IMR-90 (cell line): ENCODE measurements around the gene DNM2. TPM values are rescaled to one million over a fixed set of nuclear protein-coding genes. Genes with fewer than 3 reads are reported as not detected.

ENCODE experiments used
- ATAC-seq: fragments of 200-7000 bp; cut with Tn5 transposase; 2 replicates; pipeline ENCODE4 v1.9.1; 2020; ENCODE audit warnings: low read depth, mild to moderate bottlenecking, moderate library complexity
- BruUV-seq: library from RNA; stranded (reverse); fragments of 400-500 nt; replicated peaks from 2 replicates; lab custom pipeline; 2021; lab: Mats Ljungman, UMichigan
- CTCF ChIA-PET: fragments of 300-600 bp; formaldehyde crosslinking; extraction: SDS; loops from one replicate; lab custom pipeline; 2021; ENCODE audit warnings: antibody characterized with exemption; lab: Yijun Ruan, JAX
- POLR2A ChIA-PET: fragments of 300-600 bp; sonication (Branson Sonifier 250); formaldehyde crosslinking; loops from one replicate; lab custom pipeline; 2022; ENCODE audit warnings: antibody characterized with exemption; ENCODE audit not compliant: unreplicated experiment; lab: Charles Lee
- DNase-seq: peaks from one replicate; pipeline ENCODE4 v3.0.0; 2013
- H2AFZ ChIP-seq: replicated peaks from 2 replicates; pipeline ENCODE3; 2013; ENCODE audit warnings: low read length, mild to moderate bottlenecking; ENCODE audit not compliant: poor library complexity
- H2AK5ac ChIP-seq: 2 replicates; pipeline ENCODE4 v1.6.1; 2013; ENCODE audit warnings: low read depth, low read length, inconsistent platforms
- H2AK9ac ChIP-seq: replicated peaks from 2 replicates; pipeline ENCODE3; 2013; ENCODE audit warnings: mild to moderate bottlenecking, low read depth, low read length, moderate library complexity; ENCODE audit not compliant: poor library complexity
- H2BK120ac ChIP-seq: 2 replicates; pipeline ENCODE4 v1.6.1; 2013; ENCODE audit warnings: low read depth, low read length, inconsistent platforms
- H2BK15ac ChIP-seq: 3 replicates; pipeline ENCODE4 v1.6.1; 2013; ENCODE audit warnings: low read depth, low read length, inconsistent platforms
- H2BK20ac ChIP-seq: 2 replicates; pipeline ENCODE4 v1.6.1; 2013; ENCODE audit warnings: low read depth, mild to moderate bottlenecking, inconsistent platforms, low read length, moderate library complexity
- H2BK5ac ChIP-seq: 2 replicates; pipeline ENCODE4 v1.6.1; 2013; ENCODE audit warnings: mild to moderate bottlenecking, low read depth, low read length, inconsistent platforms; ENCODE audit not compliant: poor library complexity, severe bottlenecking
- H3K14ac ChIP-seq: replicated peaks from 2 replicates; pipeline ENCODE4 v1.6.1; 2013; ENCODE audit warnings: low read depth, low read length, inconsistent platforms
- H3K18ac ChIP-seq: 2 replicates; pipeline ENCODE4 v1.6.1; 2013; ENCODE audit warnings: low read depth, low read length, control low read depth
- H3K23ac ChIP-seq: 2 replicates; pipeline ENCODE4 v1.6.1; 2013; ENCODE audit warnings: low read depth, low read length, inconsistent platforms
- H3K27ac ChIP-seq: 2 replicates; pipeline ENCODE4 v1.5.1; 2013; ENCODE audit warnings: mild to moderate bottlenecking, control low read depth, low read length; ENCODE audit not compliant: insufficient read depth
- H3K27me3 ChIP-seq: 2 replicates; pipeline ENCODE4 v1.6.1; 2013; ENCODE audit warnings: low read length; ENCODE audit not compliant: control insufficient read depth, insufficient read depth
- H3K36me3 ChIP-seq: 2 replicates; pipeline ENCODE4 v1.6.1; 2013; ENCODE audit warnings: low read length, mixed read lengths; ENCODE audit not compliant: control insufficient read depth, insufficient read depth
- H3K4ac ChIP-seq: 2 replicates; pipeline ENCODE4 v1.6.1; 2013; ENCODE audit warnings: low read depth, low read length, inconsistent platforms
- H3K4me1 ChIP-seq: 2 replicates; pipeline ENCODE4 v1.6.1; 2013; ENCODE audit warnings: low read length, mixed read lengths; ENCODE audit not compliant: control insufficient read depth, insufficient read depth
- H3K4me2 ChIP-seq: 2 replicates; pipeline ENCODE4 v1.6.1; 2013; ENCODE audit warnings: low read depth, mild to moderate bottlenecking, control low read depth, low read length, moderate library complexity
- H3K4me3 ChIP-seq: 2 replicates; pipeline ENCODE4 v1.5.1; 2013; ENCODE audit warnings: low read depth, mild to moderate bottlenecking, control low read depth, low read length, moderate library complexity; ENCODE audit not compliant: insufficient read depth
- H3K56ac ChIP-seq: 2 replicates; pipeline ENCODE4 v1.6.1; 2013; ENCODE audit warnings: low read length, inconsistent platforms; ENCODE audit not compliant: insufficient read depth; ENCODE audit errors: extremely low read depth
- H3K79me1 ChIP-seq, 2 experiments: 2 replicates each; pipeline ENCODE4 v1.6.1; 2013; ENCODE audit warnings: low read length in 2 of 2, inconsistent platforms in 1 of 2, low read depth in 1 of 2
- H3K9ac ChIP-seq: 2 replicates; pipeline ENCODE4 v1.6.1; 2013; ENCODE audit warnings: low read depth, low read length, control low read depth
- H3K9me1 ChIP-seq: 2 replicates; pipeline ENCODE4 v1.6.1; 2013; ENCODE audit warnings: low read length, inconsistent platforms; ENCODE audit not compliant: insufficient read depth
- H3K9me3 ChIP-seq: 2 replicates; pipeline ENCODE4 v1.6.1; 2013; ENCODE audit warnings: low read length; ENCODE audit not compliant: control insufficient read depth, insufficient read depth
- H4K20me1 ChIP-seq: 2 replicates; pipeline ENCODE4 v1.6.1; 2013; ENCODE audit warnings: low read length, inconsistent platforms; ENCODE audit not compliant: insufficient read depth
- H4K5ac ChIP-seq: 2 replicates; pipeline ENCODE4 v1.6.1; 2013; ENCODE audit warnings: mild to moderate bottlenecking, low read depth, low read length, control low read depth
- H4K8ac ChIP-seq, 2 experiments: 2 replicates each; pipeline ENCODE4 v1.6.1; 2013; ENCODE audit warnings: low read depth in 2 of 2, low read length in 2 of 2, control low read depth in 1 of 2, inconsistent platforms in 1 of 2
- H4K91ac ChIP-seq: 2 replicates; pipeline ENCODE4 v1.6.1; 2013; ENCODE audit warnings: low read depth, low read length, inconsistent platforms; ENCODE audit not compliant: insufficient read depth
- BHLHE40 ChIP-seq: fragments of 150-350 bp; IDR thresholded peaks from 2 replicates; pipeline ENCODE4 v1.6.1; 2016; ENCODE audit warnings: mild to moderate bottlenecking, low read depth, low read length
- MAFK ChIP-seq: IDR thresholded peaks from 2 replicates; pipeline ENCODE4 v1.6.1; 2012; ENCODE audit warnings: low read depth, low read length, improper control_type of control experiment
- RAD21 ChIP-seq: IDR thresholded peaks from 2 replicates; pipeline ENCODE4 v1.6.1; 2012; ENCODE audit warnings: low read length, improper control_type of control experiment
- RCOR1 ChIP-seq: IDR thresholded peaks from 2 replicates; pipeline ENCODE4 v1.6.1; 2012; ENCODE audit warnings: mild to moderate bottlenecking, low read length, improper control_type of control experiment; ENCODE audit not compliant: insufficient replicate concordance
- SMC3 ChIP-seq: fragments of 150-350 bp; IDR thresholded peaks from 2 replicates; pipeline ENCODE4 v1.6.1; 2016; ENCODE audit warnings: low read depth, mild to moderate bottlenecking, antibody characterized with exemption, low read length, moderate library complexity
- WGBS, 2 experiments: methylation state at CpG; one replicate each; pipeline versions ENCODE4 v1.1.5 to v1.1.7; 2013; ENCODE audit warnings: missing lambda C conversion rate in 2 of 2; ENCODE audit not compliant: insufficient read length in 1 of 2; ENCODE audit errors: extremely low coverage in 2 of 2; 5-methylcytosine and 5-hydroxymethylcytosine counted together
- dilution Hi-C: fragments of 300-500 bp; cut with HindIII; formaldehyde crosslinking; loops from one replicate; pipeline ENCODE4 v1.14.3; 2018; ENCODE audit warnings: low sequenced_read_pairs; ENCODE audit not compliant: unreplicated experiment
- in situ Hi-C: fragments of 300-500 bp; cut with MboI; formaldehyde crosslinking; loops from 3 replicates; pipeline ENCODE4 v1.14.3; 2019; ENCODE audit warnings: low sequenced_read_pairs, inconsistent platforms, mixed read lengths
- intact Hi-C: fragments of 100-400 bp; cut with micrococcal nuclease; formaldehyde crosslinking; loops from 2 replicates; pipeline ENCODE4 v1.10.0; 2022
- polyA plus RNA-seq, 3 experiments: library from polyadenylated mRNA; depleted of rRNA; stranded (reverse); fragments of >200 nt; gene quantifications; 2 replicates each; pipeline ENCODE4 v1.2.3, GENCODE V29; 2012; ENCODE audit warnings: low replicate concordance in 1 of 3
- total RNA-seq: library from RNA; depleted of rRNA; stranded (reverse); fragments of >200 nt; gene quantifications from 2 replicates; pipeline ENCODE4 v1.2.3, GENCODE V29; 2012

Gene DNM2
- total and polyA plus RNA-seq, 2 of the 4 experiments (the other 2 are of a cell fraction), result 55.6 to 74.2 TPM

- Histone ChIP-seq H3K4me1 (peaks cover 7% of the 10 kb centered on the region), H2AK9ac (no peak overlapping the region), H3K36me3 (peaks cover 2% of the 10 kb centered on the region; the same call in 1 of the 2 replicates), H3K79me1 (peaks cover 10 to 80% of the 10 kb centered on the region in 2 experiments), H2BK20ac (no peak overlapping the region), H3K27me3 (no peaks in the 10 kb centered on the region), H4K8ac (no peak overlapping the region), H2AFZ (no peak overlapping the region), H3K23ac (no peak overlapping the region), H3K4ac (no peak overlapping the region), H3K9ac (no peak overlapping the region), H2BK15ac (no peak overlapping the region), H3K56ac (no peak overlapping the region), H3K14ac (no peak overlapping the region), H3K18ac (no peak overlapping the region), H3K9me1 (peaks cover 21% of the 10 kb centered on the region), H2AK5ac (no peak overlapping the region), H4K5ac (no peak overlapping the region), H4K20me1 (peaks cover 95% of the 10 kb centered on the region), H3K4me2 (no peak overlapping the region), H3K27ac (no peak overlapping the region), H3K4me3 (no peak overlapping the region), H2BK5ac (no peak overlapping the region), H4K91ac (no peak overlapping the region), H2BK120ac (no peak overlapping the region), H3K9me3 (no peaks in the 10 kb centered on the region)
- BruUV-seq, result no TSS peak
- ChIA-PET POLR2A (no interaction called here), CTCF (interaction anchor here (0.7 kb wide), 1 partner anchor 114 kb away, joined by 3 read pairs; no protein-coding TSS in a partner anchor)
- no peak for ATAC-seq
- DNase-seq, result no peak
- in situ Hi-C loops, result no loop called here
- intact Hi-C loops, result no loop called here
- 100% methylated on average over 2 of the region's 3 CpGs; no CpG with 5 or more reads in 1 of the 2 experiments for WGBS, 2 experiments
- no peak for TF ChIP-seq BHLHE40
- TF ChIP-seq RCOR1, result no peak
- no peak for TF ChIP-seq MAFK
- no peak for TF ChIP-seq SMC3
- TF ChIP-seq RAD21, result no peak
- dilution Hi-C loops, result no loop called here
Observed at GRCh38 chr19:10723591-10723990, 5.7 kb downstream of the DNM2 start.
